ENCODE measurements around the gene ZNF771.
A peak's percentile ranks its signal among the peaks of the same experiment; 100 is the strongest.

Gene ZNF771

DNA sequence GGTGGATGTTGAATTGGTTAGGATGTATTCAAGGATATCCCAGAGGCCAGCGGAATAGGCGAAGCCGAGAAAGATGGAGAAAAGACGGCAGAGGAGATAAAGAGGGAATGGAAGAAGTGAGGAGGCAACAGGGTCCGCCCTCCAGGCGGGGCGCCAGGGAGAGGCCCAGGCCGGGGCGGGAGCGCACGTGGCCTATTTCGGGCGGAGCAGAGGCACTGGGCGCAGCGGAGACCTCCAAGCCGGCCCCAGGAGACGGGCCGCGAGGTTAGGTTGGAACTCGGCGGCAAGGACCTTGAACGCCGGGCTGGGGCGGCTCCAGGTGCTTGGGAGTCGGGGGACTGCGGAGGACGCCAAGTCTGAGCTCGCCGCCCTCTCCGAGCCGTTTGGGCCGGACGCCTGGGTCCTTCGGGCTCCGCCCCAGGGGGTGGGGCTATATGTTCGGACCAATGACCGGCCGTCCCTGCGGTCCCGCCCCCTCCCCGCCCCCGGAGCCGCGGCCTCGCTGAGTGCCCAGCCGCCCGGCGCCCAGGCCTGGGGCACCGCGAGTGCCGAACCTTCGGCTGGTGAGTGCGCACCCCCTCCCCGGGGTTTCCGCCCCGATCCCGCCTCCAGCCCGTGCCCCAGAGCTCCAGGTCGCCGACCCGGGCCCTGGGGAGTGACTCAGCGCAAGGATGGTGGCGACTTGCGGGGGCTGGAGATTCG, at the start of gene ZNF771:
Gene ZNF771, plus strand, starts transcription at position 505 of the 702 bp plus-strand sequence. CDS start 448 bp downstream, outside the sequence.
- peak; percentile 95 for DNase-seq

- no peak for DNase-seq
Measured at GRCh38 chr16:30357715-30358576, 49.5 kb upstream of the ZNF771 start.

GRCh38 chr16:30358577-30358936, 48.8 kb upstream of the ZNF771 start:
- no peak for DNase-seq

GRCh38 chr16:30358990-30359870, 48.2 kb upstream of the ZNF771 start:
- no peak for DNase-seq

- DNase-seq = no peak
Measured at GRCh38 chr16:30359871-30360170, 47.6 kb upstream of the ZNF771 start.

DNA sequence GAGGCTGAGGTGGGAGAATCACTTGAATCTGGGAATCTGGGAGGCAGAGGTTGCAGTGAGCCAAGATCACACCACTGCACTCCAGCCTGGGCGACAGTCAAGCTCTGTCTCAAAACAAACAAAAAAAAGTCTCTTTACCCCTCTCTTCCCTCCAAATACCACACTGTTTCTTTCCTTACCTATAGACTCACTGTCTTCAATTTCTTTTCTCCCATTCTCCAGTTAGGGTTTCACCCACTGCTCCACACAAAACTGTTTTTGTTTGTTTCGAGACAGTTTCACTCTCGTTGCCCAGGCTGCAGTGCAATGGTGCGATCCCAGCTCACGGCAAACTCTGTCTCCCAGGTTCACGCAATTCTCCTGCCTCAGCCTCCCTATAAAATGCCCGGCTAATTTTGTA, 46.2 kb upstream of the ZNF771 start:
- DNase-seq = no peak

DNA sequence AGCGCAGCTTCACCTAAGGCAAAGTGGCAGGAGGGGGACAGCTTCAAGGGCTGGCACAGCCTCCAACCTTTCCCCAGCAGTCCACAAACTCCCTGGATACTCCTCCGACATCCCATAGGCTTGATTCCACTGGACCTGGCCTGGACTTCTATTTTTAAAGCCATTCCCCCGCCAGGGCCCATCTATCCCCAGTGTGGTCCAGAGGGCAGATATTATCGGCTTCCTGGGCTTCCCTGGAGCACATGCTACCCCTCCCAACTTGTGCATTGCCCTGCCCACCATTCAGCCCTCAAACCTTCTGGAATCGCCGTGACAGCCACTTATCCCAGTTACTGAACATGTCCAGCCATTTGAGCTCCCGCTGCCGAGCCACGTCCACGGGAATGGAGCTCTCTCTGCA, 42.2 kb upstream of the ZNF771 start:
- no peak for DNase-seq

- no peak for DNase-seq
Measured at GRCh38 chr16:30366511-30366910, 40.9 kb upstream of the ZNF771 start.

- DNase-seq = no peak
Measured at GRCh38 chr16:30367349-30368009, 39.9 kb upstream of the ZNF771 start.

GRCh38 chr16:30368122-30368791, 39.1 kb upstream of the ZNF771 start:
- DNase-seq = no peak

GRCh38 chr16:30368792-30369090, 38.7 kb upstream of the ZNF771 start:
- DNase-seq = no peak

GRCh38 chr16:30369091-30369937, 38.1 kb upstream of the ZNF771 start:
- peak; percentile 36 for DNase-seq

DNA sequence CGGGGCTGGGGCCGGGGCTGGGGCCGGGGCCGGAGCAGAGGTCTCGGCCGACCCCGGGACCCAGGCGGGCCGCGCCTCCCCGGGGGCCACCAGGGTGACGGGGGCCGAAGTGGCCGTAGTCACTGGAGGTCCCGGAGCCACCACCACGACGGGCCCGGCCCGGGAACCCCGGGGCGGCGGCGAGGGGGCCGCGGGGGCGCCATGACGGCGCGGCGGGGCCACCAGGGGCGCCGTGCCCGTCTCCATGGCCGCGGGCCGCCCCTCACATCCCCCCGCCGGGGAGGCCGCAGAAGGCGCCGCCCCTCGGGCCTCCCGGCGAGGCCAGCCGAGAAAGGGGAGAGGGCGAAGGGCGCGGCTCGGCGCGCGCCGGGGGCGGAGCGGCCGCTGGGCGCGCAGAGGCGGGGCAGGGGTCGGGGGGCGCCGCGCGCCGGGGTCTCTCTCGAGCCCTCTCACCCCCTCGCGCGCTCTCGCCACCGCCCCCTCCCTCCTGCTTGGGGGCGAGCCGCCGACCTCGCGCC, 37.4 kb upstream of the ZNF771 start:
- no peak for DNase-seq

- DNase-seq = peak; percentile 99
Measured at GRCh38 chr16:30370456-30371247, 36.8 kb upstream of the ZNF771 start, which contains the start of gene TBC1D10B. TBC1D10B (minus strand) TSS chr16:30370494; CDS start chr16:30370183, 311 bp downstream.

- DNase-seq = no peak
Measured at GRCh38 chr16:30371248-30371816, 36.1 kb upstream of the ZNF771 start.

- no peak for DNase-seq
Measured at GRCh38 chr16:30372038-30372712, 35.2 kb upstream of the ZNF771 start.

GRCh38 chr16:30372725-30373124, 34.7 kb upstream of the ZNF771 start:
- no peak for DNase-seq

DNA sequence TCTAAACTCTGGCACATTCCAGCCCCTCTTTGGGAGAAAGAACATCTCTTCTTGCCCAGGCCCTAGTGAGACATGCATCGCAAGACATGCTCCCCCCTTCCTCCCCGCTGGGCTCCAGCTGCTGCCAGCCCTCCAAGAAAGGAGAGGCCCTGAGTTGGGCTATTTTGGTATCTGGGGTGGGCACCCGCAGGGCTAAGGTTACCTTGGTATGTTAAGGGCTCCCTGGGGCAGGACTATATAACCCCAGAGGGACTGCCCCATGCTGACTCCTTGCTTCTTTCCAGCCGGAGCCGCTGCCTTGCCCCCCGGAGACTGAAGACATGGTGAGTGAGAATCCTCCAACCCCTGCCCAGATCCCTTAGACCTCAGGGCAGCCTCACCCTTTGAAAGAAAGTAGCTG, 32.9 kb upstream of the ZNF771 start, which contains the start of gene MYL11:
Gene MYL11, plus strand, starts transcription at position 265 of the 400 bp plus-strand sequence. Its CDS starts 56 bp downstream, at position 321.
- no peak for DNase-seq

DNA sequence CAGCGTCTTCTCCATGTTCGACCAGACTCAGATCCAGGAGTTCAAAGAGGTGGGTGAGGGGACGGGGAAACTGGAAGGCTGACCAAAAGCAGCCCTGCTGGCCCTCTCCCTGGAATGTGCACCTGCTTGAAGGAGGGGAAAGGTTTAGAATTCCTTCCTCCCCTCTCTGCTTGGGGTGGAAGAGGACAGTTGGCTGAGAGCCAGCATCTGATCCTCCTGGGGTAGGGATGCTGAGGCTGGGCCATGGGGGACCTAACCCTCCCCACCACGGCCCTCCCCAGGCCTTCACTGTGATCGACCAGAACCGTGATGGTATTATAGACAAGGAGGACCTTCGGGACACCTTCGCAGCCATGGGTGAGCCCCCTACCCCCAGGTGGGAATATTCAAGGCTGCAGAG, 31.5 kb upstream of the ZNF771 start:
- DNase-seq = no peak

All from activated CD4-positive, alpha-beta T cell treated with anti-CD3 and anti-CD28 coated beads for 48 hours (primary cell).